NCI-H2029 treated with DMSO at 0.1 percent for 48 hours (cell line): Measurements from ENCODE around the gene BRINP3.

Experiments
- DNase-seq: peaks from one replicate; lab custom pipeline; 2025; lab: John Stamatoyannopoulos, UW

Gene BRINP3

DNA sequence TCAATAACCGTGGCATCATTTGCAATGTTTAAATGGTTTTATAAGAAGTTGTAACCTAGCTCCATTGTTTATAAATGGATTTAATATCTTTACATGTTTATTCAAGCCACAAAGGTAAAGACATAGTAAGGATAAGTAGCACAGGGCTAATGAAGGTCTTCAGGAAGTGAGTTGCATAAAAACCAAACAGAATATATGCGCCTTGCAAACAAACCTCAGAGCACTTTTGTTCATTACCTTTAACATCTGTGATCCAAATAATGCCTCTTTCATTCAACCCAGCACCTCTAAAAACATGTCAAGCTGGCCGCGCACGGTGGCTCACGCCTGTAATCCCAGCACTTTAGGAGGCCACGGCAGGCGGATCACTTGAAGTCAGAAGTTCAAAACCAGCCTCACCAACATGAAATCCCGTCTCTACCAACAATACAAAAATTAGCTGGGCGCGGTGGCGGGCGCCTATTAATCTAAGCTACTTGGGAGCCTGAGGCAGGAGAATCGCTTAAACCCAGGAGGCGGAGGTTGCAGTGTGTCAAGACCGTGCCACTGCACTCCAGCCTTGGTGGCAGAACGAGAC, 25.3 kb downstream of the BRINP3 start:
- DNase-seq, result no peak

DNA sequence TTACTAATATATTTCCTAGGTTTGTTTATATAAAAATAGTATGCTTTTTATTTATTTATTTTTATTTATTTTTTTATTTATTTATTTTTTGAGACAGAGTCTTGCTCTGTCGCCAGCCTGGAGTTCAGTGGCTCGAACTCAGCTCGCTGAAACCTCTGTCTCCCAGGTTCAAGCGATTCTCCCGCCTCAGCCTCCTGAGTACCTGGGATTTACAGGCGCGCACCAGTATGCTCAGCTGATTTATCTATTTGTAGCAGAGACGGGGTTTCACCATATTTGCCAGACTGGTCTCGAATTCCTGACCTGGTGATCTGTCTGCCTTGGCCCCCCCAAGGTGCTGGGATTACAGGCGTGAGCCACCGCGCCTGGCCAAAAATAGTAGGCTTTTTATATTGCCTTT, 33.2 kb downstream of the BRINP3 start:
- DNase-seq, result no peak

DNA sequence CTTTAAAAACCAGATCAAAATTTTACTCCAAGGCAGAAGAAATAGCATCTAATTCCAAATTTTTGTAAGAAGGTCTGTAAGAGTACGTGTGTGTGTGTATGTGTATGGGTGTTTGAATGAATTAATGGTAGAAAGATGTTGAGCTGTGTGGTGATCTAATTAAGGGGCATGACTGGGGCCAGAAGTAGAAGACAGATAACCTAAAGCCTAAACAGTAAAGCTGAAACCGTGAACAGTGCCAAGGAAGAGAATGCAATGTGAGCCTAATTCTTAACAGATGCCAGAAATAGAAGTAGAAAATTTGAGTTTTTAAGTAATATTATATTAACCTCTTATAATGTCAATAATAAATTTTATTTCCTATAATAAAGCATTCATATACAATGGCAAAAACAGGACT, 38.2 kb downstream of the BRINP3 start:
- no peak for DNase-seq

DNA sequence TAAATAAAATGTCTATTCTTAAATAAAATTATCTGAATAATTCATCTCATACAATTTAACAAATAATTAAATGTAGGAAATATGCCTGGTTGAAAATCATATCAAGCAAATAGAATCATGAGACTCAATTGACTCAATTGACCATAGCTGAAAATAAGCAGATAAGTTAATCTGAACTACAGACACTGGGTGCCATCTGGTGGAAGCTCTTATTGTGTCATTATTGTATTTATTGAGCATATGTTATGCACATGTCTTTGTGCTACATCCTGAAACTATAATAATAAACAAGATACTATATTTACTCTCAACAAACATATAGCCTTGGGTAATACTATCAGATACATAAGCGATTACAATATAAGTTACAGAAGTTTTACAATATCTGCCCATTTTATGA, 41.0 kb downstream of the BRINP3 start:
- DNase-seq, result no peak

DNA sequence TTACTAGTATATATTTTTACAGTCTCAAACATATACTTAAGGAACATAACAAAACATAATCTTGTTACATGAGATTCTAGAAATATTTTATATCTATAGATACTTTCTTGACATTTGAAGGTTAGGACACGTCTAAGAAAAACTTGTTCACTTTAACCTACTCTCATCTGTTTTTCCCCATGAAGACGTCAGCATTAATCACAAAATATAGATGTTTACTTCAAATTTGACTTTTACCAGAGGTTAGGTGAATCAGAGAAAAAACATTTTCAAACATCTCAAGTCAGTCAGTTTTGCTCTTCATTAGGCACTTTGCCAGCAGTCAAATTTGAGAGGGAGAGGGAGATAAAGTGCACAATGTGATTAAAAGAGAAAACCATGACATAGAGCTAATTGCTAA, 47.7 kb downstream of the BRINP3 start:
- no peak for DNase-seq

DNA sequence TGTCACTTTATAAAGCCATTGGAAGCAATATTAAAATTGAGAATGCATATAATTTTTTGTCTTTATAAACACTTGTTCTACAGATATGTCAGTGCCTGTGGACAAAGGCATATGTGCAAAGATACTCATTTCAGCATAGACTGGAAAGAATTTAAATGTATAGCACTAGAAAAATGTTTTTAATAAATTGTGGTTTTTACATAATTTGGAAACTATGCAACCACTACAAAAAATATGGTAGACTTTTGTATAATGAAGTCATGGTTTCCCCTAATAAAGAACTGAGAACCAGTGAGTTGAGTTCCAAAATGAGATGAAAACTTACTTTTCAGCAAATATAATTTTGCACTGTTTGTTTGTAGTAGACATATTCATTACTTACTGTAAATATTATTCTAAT, 48.5 kb downstream of the BRINP3 start:
- DNase-seq, result no peak

DNA sequence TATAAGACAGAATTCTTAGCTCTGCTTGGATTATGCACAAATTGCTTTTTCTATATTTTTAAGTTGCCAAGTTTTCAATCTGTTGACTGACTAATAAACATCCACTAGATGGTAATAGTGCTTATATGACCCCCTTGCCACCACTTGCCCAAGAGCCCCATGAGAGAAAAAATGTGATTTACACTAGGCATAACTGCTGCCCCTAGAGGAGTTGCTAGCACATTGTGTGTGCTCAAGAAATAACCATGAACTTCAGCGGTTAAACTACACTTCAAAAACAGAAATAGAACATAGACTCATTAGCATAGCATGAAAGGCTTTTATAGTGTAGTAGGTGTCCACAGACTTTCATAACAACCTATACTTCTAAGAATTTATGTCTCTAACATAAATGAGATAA, 61.4 kb downstream of the BRINP3 start:
- no peak for DNase-seq

DNA sequence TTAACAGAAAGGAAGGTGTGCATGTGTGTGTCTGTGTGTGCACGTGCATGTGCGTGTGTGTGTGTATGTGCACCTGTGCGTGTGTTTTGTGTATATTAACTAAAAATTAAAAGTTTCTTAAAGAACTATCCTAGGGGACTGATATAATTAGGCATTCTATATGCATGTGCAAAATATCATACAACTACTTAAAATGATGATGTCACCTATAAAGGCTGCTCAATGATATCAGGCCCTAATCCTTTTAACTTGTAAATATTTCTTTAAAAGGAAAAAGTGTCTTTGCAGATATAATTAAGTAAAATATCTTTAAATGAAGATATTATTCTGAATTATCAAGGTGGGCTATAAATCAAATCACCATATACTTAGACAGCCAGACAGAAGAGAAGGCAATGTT, 64.5 kb downstream of the BRINP3 start:
- no peak for DNase-seq

DNA sequence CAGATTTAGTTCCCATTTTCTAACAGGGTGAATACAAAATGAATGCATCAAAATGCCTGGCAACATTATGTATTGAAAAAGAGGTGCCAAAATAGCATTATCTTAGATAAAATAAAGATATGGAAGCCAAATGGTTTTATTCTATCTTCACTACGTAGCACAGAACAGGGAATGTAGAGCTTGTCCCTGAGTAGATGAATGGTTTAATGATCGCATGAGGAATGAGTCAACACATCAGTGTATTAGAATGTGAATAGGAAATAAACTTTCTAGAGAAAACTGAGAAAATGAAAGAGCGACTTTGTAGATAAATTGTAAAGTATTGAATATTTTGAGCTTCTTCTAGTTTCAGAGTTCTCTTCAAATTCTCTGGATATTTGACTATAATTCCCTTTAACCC, 74.3 kb downstream of the BRINP3 start:
- no peak for DNase-seq

DNA sequence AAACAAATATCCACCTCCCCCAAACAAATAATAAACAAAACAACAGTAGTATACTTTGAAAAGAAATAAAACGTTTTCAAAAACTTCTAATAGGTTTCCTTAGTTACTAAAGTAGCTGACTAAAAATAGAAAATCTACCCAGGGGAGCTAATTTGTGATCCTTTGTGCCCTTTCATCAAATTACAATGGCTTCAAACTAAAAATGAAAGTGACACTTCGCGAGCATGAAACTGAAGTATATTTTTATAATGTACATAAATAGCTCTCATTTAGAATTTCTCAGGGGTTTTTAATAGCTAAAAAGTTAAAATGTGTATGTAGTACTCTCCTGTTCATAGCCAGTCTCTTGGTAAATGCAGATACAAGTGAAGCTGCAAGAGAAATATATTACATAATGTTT, 78.4 kb downstream of the BRINP3 start:
- no peak for DNase-seq

DNA sequence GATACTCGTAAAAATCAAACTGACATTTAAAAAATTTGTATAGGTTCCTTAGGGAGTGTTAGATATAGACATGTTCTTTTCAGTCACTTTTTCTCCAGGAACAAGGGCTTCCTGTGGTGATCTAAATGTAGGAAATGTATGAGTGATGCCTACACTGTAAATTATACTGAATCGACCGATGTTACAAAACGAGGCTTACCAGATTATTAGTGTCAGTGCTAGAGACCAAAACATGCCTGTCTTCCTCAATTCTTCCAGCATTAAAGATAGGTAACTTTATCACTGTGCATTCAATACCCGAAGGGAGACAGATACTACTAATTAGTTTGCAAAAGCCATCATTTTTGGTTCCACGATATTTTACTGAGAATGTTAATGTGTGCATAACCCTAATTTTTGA, 86.1 kb downstream of the BRINP3 start:
- no peak for DNase-seq

DNA sequence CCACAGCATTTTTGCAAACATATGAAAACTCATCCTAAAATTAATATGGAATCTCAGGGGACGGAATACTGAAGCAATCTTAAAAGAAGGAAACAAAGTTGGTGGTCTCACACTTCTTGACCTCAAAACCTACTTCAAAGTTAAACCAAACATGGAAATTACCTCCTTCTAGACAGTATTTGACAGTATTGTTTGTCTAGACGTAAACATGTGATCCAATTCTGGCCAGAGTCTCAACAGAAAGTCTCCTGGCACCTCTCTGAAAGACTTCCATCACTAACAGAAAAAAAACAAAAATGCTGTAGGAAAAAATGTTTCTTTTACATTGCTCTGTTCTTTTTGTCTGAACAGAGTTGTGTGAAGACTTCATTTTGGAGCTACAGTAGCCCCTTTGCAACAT, 99.7 kb downstream of the BRINP3 start:
- no peak for DNase-seq

DNA sequence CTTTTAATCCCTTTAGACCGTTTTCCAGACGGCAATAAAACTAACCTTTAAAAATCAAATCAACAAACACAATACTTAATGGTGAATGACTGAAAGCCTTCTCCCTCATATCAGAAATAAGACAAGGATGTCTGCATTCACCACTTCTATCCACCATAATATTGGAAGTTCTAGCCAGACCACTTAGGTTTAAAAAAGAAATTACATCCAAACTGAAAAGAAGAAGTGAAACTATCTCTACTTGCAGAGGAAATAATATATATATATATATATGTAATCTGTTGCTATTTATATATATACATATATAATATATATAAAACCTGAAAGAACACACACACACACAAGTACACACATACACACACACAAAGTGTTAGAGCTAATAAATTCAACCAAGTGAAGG, 100.4 kb downstream of the BRINP3 start:
- no peak for DNase-seq

DNA sequence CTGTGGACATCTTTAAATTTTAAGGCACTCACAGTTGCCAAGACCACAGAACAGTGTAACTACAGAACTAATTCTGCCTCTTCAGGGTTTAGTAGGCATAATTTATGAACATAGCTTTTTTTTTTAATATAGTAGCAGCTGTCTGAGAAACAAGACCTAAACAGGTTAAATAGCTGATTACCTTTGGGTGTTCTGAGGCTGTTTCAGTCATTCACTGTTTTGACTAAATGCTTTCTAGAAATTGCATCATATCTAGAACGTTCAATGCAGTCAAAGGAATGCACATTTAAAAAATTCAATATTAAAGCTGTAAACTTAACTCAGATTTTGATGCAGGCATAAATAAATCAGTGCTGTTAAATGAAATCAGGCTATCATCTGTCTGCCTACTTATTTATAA, 101.6 kb downstream of the BRINP3 start:
- DNase-seq, result no peak

DNA sequence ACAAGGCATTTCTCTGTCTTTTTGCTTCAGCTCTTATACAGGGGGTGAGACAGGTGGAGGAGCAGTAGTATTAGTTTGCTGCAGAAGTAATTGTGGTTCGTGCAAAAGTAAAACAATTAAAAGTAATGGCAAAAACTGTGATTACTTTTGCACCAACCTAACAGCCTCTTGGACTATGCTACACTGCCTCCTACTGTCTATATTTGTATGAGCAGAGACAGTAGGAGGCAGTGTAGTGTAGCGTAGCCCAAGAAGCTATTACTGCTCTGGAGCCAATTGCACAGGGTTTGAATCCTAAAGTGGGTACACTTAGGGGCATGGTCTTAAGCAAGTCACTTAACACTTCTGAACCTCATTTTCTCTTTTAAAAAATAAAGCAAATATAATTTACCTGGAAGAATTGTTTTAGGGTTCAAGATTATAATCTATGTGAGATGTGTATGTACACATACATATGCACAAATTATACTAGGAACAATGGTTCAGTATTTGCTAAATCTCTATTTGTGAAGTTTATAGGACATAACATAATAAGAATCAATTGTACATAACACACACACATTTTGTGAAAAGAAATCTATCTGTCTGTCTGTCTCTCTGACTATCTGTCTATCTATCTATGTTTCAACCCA, 103.8 kb downstream of the BRINP3 start:
- DNase-seq, result no peak

DNA sequence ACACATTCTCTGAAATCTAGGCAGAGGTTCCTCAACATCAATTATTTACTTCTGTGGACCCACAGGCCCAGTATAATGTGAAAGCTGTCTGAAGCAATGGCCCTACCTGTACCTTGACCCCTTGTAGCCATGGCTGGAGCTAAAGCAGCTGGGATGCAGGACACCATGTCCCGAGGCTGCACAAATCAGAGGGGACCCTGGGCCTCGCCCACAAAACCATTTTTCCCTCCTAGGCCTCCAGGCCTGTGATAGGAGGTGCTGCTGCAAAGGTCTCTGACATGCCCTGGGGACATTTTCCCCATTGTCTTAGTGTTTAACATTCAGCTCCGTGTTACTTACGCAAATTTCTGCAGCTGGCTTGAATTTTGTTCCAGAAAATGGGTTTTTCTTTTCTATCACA, 110.5 kb downstream of the BRINP3 start:
- no peak for DNase-seq

DNA sequence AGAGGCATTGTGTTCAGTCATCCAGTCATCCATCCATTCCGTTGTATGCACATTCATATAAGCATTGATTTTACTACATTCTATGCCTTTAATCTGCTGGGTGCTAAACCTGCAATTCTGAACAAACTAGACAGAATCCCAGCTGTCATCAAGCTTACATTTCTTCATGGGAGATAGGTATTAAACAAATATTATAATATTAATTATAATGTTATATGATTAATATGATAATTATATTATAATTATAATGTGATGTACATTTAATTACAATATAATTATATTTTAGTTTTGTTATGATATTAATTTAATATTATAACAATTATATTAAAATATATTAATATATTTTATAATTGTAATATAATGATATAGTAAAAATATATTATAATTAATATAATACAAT, 112.4 kb downstream of the BRINP3 start:
- DNase-seq, result no peak

DNA sequence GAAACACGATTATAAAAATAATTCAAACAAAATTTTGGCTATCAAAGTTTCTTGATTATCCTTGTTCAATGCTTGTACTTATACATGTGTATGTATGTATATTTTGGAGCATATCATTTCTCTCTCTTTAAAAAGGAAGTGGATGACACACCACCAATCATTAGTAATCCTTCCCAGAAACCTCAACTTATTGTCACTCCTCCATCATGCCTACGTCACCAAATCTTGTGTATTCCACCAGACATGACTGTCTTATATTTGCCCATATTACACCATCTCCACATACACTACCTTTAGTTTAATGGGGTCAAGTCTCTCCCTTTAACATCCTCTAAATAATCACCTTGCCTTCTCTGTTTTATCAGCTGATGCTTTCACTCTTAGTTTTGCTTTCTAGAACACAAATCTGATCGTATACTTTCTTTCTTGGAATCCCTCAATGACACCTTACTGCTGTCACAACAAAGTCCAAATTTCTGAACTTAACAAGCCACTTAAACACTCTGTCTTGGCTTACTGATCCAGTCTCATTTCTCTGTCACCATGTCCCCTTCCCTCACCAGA, 124.0 kb downstream of the BRINP3 start:
- no peak for DNase-seq

DNA sequence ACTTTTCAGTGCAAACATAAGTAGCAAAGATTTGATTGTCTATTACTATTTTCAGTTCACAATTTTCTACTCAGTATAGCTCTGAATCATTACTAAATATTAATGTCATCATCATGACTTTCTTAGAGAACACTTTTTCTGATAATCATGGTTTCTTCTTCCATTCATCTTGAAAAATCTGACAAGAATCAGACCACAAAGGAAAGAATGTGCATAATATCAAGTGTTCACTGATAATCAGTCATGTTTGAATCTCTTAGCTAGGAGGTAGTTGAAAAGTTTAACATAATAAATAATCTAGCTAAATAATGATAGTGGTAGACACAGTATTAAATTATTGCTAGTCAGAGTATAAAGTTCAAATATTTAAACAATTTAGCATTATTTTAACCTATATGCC, 133.2 kb downstream of the BRINP3 start:
- no peak for DNase-seq

DNA sequence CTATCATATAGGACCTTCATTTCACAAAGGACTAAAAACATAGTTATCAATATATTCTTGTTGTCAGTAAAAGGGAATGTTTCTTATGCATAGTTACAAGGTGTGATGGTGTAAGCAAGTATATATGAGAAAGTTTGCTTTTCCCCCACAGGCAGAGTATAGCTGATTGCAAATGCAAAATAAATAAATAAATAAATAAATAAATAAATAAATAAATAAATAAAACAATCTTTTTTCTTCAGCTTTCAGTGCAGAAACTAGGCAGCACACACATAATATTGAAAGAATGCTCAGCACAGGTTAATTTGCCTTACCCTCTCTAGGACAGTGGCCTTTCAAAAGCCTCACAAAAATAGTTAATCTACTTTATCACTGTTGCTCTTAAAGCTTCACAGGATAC, 138.8 kb downstream of the BRINP3 start:
- no peak for DNase-seq

DNA sequence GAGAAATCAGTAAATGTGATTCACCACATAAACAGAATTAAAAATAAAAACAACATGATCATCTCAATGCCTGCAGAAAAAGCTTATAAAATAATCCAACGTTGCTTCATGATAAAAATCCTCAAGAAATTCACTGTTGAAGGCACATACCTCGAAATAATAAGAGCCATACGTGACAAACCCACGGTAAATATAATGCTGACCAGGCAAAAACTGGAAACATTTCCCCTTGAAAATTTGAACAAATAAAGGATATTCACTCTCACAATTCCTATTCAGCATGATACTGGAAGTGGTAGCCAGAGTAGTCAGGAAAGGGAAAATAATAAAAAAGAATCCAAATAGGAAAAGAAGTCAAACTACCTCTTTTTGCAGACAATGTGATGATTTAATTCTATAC, 148.8 kb downstream of the BRINP3 start:
- no peak for DNase-seq

DNA sequence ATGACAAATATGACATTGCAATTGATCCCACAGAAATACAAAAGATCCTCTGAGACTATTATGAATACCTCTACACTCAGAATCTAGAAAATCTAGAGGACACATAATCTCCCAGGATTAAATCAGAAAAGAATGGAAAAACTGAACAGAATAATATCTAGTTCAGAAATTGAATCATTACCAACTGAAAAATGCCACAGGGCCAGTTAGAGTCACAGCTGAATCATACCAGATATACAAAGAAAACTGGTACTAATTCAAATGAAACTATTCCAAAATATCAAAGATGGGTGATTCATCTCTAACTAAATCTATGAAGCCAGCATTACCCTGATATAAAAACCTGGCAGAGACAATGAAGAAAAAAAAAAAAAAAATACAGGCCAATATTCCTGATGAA, 149.3 kb downstream of the BRINP3 start:
- no peak for DNase-seq

DNA sequence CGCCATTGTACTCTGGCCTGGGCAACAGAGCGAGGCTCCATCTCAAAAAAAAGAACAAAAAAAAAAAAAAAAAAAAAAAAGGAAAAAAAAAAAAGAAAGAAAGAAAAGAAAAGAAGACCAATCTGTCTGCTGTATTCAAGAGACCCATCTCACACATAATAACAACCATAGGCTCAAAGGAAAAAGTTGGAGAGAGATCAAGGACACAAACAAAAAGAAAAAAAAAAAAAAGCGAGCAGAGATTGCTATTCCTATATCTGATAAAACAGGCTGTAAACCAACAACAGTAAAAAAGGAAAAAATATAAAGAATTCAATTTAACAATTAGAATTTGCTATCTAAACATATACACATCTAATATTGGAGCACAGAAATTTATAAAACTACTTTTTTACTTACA, 150.4 kb downstream of the BRINP3 start:
- DNase-seq, result no peak

DNA sequence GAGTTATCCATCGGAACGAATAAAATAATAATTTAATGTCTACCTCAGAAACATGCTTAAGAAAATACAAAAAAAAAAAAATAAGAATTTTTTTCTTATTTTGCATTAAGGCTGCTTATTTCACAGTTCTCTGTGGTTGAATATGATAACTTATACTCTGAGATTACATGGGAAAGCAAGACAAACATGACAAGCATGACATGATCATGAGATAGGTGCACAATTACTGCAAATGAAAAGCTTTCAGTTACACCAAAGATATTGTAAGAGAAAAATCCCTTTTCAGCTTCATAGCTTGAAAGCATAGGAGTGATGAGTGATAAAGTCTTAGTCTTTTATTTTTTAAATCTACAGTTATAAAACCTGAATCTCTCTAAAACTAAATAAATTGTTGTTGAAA, 154.1 kb downstream of the BRINP3 start:
- no peak for DNase-seq
